AG09319 (cell line): Measurements from ENCODE around the gene SLC17A3.

ENCODE experiments used
- DNase-seq: peaks from one replicate; pipeline ENCODE4 v3.0.0-alpha.2; 2010; ENCODE audit warnings: low read depth; ENCODE audit errors: extremely low read depth
- TF ChIP-seq, protein P1 (sequence below): IDR thresholded peaks from 2 replicates; pipeline ENCODE4 v1.5.1; 2011; ENCODE audit warnings: low read depth, mild to moderate bottlenecking, inconsistent platforms, low read length, moderate library complexity

Gene SLC17A3

DNA sequence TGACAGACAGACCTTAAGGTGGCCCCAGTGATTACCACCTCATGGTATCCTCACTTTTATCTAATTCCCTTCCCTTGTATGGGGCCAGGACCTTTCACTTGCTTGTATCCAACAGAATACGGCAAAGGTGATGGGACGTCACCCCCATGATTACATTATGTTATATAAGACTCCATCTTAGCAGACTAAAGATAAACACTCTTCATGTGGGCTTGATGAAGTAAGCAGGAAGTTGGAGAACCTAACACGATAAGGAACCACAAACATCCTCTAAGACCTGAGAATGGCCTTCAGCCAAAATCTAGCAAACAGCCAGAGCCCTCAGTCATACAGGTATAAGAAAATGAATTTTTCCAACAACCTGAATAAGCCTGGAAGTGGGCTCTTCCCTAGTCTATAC is 8.0 kb downstream of the SLC17A3 start:
- TF ChIP-seq, protein P1, sequence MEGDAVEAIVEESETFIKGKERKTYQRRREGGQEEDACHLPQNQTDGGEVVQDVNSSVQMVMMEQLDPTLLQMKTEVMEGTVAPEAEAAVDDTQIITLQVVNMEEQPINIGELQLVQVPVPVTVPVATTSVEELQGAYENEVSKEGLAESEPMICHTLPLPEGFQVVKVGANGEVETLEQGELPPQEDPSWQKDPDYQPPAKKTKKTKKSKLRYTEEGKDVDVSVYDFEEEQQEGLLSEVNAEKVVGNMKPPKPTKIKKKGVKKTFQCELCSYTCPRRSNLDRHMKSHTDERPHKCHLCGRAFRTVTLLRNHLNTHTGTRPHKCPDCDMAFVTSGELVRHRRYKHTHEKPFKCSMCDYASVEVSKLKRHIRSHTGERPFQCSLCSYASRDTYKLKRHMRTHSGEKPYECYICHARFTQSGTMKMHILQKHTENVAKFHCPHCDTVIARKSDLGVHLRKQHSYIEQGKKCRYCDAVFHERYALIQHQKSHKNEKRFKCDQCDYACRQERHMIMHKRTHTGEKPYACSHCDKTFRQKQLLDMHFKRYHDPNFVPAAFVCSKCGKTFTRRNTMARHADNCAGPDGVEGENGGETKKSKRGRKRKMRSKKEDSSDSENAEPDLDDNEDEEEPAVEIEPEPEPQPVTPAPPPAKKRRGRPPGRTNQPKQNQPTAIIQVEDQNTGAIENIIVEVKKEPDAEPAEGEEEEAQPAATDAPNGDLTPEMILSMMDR = no peak
- no peak for DNase-seq

DNA sequence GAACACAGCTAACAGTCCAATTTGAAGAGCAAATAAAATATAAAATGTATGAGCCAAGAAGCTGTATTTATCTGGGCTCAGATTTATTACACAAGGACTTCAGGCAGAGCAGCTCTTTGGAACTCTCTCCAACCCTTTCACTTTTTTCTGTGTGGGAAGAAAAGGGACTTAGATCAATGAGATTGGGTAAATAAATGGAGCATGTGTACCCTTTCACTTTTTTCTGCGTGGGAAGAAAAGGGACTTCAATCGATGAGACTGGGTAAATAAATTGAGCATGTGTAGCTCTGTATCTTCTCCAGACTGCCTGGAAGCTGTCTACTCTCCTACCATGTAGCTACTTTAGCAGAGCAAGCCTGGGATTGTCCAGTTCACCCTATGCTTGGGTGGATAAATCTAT is 10.7 kb downstream of the SLC17A3 start:
- TF ChIP-seq, protein P1 = no peak
- no peak for DNase-seq

DNA sequence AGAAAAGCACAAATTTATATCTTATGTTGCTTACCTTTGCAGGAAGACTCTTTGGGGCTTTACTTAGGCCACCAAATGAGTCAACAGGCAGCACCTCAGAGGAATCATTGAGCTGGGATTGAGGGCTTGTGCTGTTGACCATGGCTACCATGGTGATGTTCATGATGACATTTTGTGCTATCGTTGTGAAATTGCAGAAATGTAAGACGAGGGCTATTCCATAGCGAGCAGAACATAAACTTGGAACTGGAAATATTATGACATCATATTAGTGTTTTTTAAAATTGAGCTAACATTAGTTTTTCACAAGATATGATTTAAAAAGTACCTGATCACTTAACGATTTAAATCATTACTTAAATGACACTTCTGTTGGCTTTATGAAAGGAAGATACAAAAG is 11.8 kb downstream of the SLC17A3 start:
- DNase-seq = no peak
- TF ChIP-seq, protein P1 = no peak

DNA sequence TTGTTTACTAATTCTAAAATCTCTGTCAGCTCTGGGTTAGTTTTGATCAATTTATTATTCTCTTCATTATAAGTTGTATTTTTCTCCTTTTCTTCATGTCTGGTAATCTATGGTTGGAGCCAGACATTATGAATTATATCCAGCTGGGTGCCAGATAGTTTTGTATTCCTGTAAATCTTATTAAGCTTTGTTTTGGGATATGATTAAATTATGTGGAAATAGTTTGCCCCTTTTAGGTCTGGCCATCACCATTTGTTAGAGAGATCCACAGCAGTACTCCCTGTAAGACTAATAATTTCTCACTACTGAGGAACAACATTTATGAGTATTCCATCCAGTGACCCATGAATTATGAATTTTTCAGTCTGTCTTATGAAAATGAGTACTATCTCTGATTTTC is 21.3 kb downstream of the SLC17A3 start:
- no peak for DNase-seq
- TF ChIP-seq, protein P1 = no peak

DNA sequence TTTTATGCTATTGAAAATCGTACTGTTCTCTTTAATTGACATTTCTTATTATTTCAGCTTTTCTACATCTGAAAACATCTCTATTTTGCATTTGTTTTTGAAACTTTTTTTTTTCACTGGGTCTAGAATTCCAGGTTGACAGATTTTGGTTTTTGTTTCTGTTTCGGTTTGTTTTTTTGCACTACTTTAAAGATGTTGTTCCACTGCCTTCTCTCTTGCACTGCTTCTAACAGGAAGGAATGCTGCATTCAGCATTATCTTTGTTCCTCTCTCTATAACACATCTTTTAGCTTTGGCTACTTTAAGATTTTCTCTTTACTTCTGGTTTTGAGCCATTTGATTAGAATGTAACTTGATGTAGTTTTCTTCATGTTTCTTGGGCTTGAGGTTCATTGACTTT is 22.1 kb downstream of the SLC17A3 start:
- no peak for DNase-seq
- TF ChIP-seq, protein P1 = no peak

DNA sequence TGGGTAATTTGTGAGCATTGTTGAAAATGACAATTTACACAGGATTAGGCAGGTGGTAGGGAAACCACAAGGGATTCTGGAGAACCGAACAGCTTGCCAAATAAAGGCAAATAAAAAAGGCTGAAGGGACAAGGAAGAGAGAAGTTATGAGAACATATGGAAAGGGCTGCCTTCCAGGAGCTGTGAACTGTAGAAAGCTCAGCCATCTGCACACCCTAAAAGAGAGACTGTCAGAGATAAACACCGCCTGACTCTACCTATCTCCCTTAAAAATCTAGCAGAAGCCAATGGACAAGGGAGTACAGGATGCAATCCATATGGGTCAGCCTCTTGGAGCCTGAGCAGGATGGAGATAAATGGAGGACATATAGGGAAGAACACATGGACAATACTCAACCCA is 29.5 kb downstream of the SLC17A3 start:
- no peak for DNase-seq
- TF ChIP-seq, protein P1 = no peak

DNA sequence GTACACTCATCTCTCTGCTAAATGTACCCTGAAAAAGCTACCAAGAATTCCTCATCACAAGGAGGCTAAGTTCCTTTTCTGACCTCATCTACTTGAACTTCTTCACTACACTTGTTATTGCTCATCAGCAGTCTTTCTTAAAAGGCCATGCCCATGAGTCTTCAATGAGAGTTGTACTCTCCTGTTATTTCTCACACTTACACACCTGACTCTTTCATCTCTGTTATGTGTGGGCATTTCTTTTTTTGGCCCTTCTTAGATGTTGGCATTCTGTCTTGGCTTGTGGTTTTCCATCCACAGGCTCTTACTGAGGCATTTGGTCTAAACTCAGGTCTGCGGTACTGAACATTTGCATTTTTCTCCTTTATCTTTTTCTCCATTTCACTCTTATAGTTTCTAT is 31.5 kb downstream of the SLC17A3 start:
- TF ChIP-seq, protein P1 = no peak
- no peak for DNase-seq
